Measurements from ENCODE around the gene METAP1D.
"Not testable (repeated sequence)": the region's sequence is repeated elsewhere in the genome, so short reads cannot be mapped to it uniquely, and the experiment has no call there.

METAP1D gene

GRCh38 chr2:171995586-171995985 lies 4.2 kb upstream of the METAP1D start:
- DNase-seq (ENCODE audit: extremely low spot score, insufficient read length, low read depth) (no peak), FAIRE-seq (no peak)

- FAIRE-seq (no peak), DNase-seq (ENCODE audit: extremely low spot score, insufficient read length, low read depth) (no peak)
These were observed 3.7 kb upstream of the METAP1D start for GRCh38 chr2:171996021-171996420.

GRCh38 chr2:171997031-171997430 lies 2.7 kb upstream of the METAP1D start:
- FAIRE-seq; DNase-seq (ENCODE audit: extremely low spot score, insufficient read length, low read depth): not testable (repeated sequence)

GRCh38 chr2:171999161-171999560 lies 592 bp upstream of the METAP1D start:
- DNase-seq (ENCODE audit: extremely low spot score, insufficient read length, low read depth) (no peak), FAIRE-seq (no peak)

- FAIRE-seq (no peak), DNase-seq (ENCODE audit: extremely low spot score, insufficient read length, low read depth) (no peak)
These were observed 1.1 kb downstream of the METAP1D start for GRCh38 chr2:172000696-172001361.

- FAIRE-seq = no peak
- DNase-seq (ENCODE audit: extremely low spot score, insufficient read length, low read depth) = no peak
These were observed 7.6 kb downstream of the METAP1D start for GRCh38 chr2:172007372-172007771.

GRCh38 chr2:172009823-172010222 lies 10.1 kb downstream of the METAP1D start:
- no peak for DNase-seq (ENCODE audit: extremely low spot score, insufficient read length, low read depth)
- FAIRE-seq = no peak

GRCh38 chr2:172011812-172012575 lies 12.2 kb downstream of the METAP1D start:
- no peak for FAIRE-seq
- no peak for DNase-seq (ENCODE audit: extremely low spot score, insufficient read length, low read depth)

- FAIRE-seq (no peak), DNase-seq (ENCODE audit: extremely low spot score, insufficient read length, low read depth) (no peak)
These were observed 13.1 kb downstream of the METAP1D start for GRCh38 chr2:172012677-172013391.

GRCh38 chr2:172013396-172013795 lies 13.6 kb downstream of the METAP1D start:
- FAIRE-seq = no peak
- DNase-seq (ENCODE audit: extremely low spot score, insufficient read length, low read depth) = no peak

GRCh38 chr2:172021074-172021931 lies 21.6 kb downstream of the METAP1D start:
- no peak for DNase-seq (ENCODE audit: extremely low spot score, insufficient read length, low read depth)
- no peak for FAIRE-seq

GRCh38 chr2:172021955-172022354 lies 22.2 kb downstream of the METAP1D start:
- FAIRE-seq (no peak), DNase-seq (ENCODE audit: extremely low spot score, insufficient read length, low read depth) (no peak)

GRCh38 chr2:172031536-172031935 lies 31.8 kb downstream of the METAP1D start:
- FAIRE-seq = no peak
- no peak for DNase-seq (ENCODE audit: extremely low spot score, insufficient read length, low read depth)

GRCh38 chr2:172038121-172038520 lies 38.4 kb downstream of the METAP1D start:
- FAIRE-seq = peak; percentile 24
- no peak for DNase-seq (ENCODE audit: extremely low spot score, insufficient read length, low read depth)

GRCh38 chr2:172038604-172039003 lies 38.9 kb downstream of the METAP1D start:
- no peak for FAIRE-seq

GRCh38 chr2:172039011-172039704 lies 39.4 kb downstream of the METAP1D start:
- FAIRE-seq = no peak
- DNase-seq (ENCODE audit: extremely low spot score, insufficient read length, low read depth) = no peak

More at GRCh38 chr2:172038604-172039003, 38.9 kb downstream of the METAP1D start:
- DNase-seq (ENCODE audit: extremely low spot score, insufficient read length, low read depth) = no peak

GRCh38 chr2:172040311-172040710 lies 40.6 kb downstream of the METAP1D start:
- FAIRE-seq = no peak
- no peak for DNase-seq (ENCODE audit: extremely low spot score, insufficient read length, low read depth)

GRCh38 chr2:172046080-172046678 lies 46.4 kb downstream of the METAP1D start:
- DNase-seq (ENCODE audit: extremely low spot score, insufficient read length, low read depth) = no peak
- no peak for FAIRE-seq

Data from GM18507 (cell line).